DOHH2 (cell line): Measurements from ENCODE around the gene ZBTB46.

ENCODE experiments used
- CTCF ChIP-seq: fragments of 200-600 bp; sonication (generic); IDR thresholded peaks from one replicate; pipeline ENCODE4 v1.5.1; 2014; ENCODE audit warnings: antibody characterized with exemption, mild to moderate bottlenecking, low read depth, low read length; ENCODE audit not compliant: poor library complexity, severe bottlenecking
- EZH2phosphoT487 ChIP-seq: fragments of 200-600 bp; sonication (generic); IDR thresholded peaks from 2 replicates; pipeline ENCODE4 v1.6.1; 2017; ENCODE audit warnings: borderline replicate concordance, mild to moderate bottlenecking, antibody characterized with exemption, low read length, moderate library complexity, mixed read lengths

DNA sequence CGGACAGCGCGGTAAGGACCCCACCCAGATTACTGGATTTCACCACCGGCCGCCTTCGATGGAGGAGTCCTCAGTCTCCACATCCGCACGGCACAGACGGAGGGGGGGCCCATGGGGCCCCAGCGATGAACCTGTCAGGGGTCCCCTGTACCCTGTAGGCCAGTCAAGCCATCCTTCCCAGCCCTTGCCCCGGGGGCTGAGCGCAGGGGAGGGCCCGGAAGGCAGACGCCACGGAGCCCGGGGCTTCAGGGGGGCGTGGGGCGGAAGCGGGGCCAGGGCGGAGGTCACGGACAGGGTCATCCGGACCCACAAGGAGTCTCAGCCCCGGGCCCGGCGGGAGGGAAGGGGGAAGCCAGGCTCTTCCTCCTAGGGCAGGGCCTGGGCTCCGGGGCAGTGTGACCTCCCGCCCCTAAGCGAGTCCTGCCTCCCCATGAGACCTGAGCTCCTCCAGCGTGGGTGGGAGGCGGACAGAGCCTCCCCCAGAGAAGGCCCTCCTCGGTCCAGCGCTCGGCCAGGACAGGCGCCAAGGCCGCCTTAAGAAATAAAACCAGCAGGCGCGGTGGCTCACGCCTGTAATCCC lies 22.8 kb downstream of the ZBTB46 start:
- no peak for TF ChIP-seq CTCF
- no peak for TF ChIP-seq EZH2phosphoT487
